GM12878 (cell line): Measurements from ENCODE around the gene ARL5A. TPM values are rescaled to one million over a fixed set of nuclear protein-coding genes. Genes with fewer than 3 reads are reported as not detected.
A peak's percentile ranks its signal among the peaks of the same experiment; 100 is the strongest.

Source experiments
- ATAC-seq: fragments of 200-7000 bp; cut with Tn5 transposase; 3 replicates; pipeline ENCODE4 v1.9.1; 2020; ENCODE audit warnings: mild to moderate bottlenecking, moderate library complexity
- BruUV-seq: library from RNA; stranded (reverse); fragments of 400-500 nt; replicated peaks from 2 replicates; lab custom pipeline; 2021; lab: Mats Ljungman, UMichigan
- CTCF ChIA-PET: fragments of 300-600 bp; sonication (Branson Sonifier 250); formaldehyde crosslinking; extraction: SDS; loops from one replicate; lab custom pipeline; 2021; ENCODE audit warnings: inconsistent platforms; lab: Yijun Ruan, JAX
- POLR2A ChIA-PET: fragments of 350-600 bp; formaldehyde crosslinking; extraction: SDS; loops from one replicate; lab custom pipeline; 2021; ENCODE audit warnings: inconsistent platforms; lab: Charles Lee
- RAD21 ChIA-PET: fragments of 300-600 bp; sonication (Branson Sonifier 250); formaldehyde crosslinking; loops from one replicate; lab custom pipeline; 2023; ENCODE audit warnings: antibody characterized with exemption; ENCODE audit not compliant: unreplicated experiment; lab: Charles Lee
- SMC1A ChIA-PET: fragments of 300-600 bp; sonication (Branson Sonifier 250); formaldehyde crosslinking; loops from one replicate; lab custom pipeline; 2023; ENCODE audit not compliant: unreplicated experiment, uncharacterized antibody; lab: Charles Lee
- DNase-seq: peaks from one replicate; pipeline ENCODE4 v3.0.0-alpha.2; 2011; ENCODE audit warnings: low read depth, low spot score
- FAIRE-seq: peaks from 3 replicates; lab custom pipeline; 2011; peaks lifted over from hg19 to GRCh38; lab: Jason Lieb, UNC
- H2AFZ ChIP-seq: 2 replicates; pipeline ENCODE4 v1.6.0; 2011; ENCODE audit warnings: low read depth, low read length, control low read depth; ENCODE audit not compliant: control insufficient read depth
- H3K27ac ChIP-seq: 2 replicates; pipeline ENCODE4 v1.5.1; 2011; ENCODE audit warnings: control low read depth; ENCODE audit not compliant: control insufficient read depth, insufficient read depth
- H3K27me3 ChIP-seq, 2 experiments: replicated peaks in 1 of 2; 2 replicates each; pipeline versions ENCODE4 v1.6.0 to v1.6.1; 2011; ENCODE audit warnings: low read length in 1 of 2; ENCODE audit not compliant: control insufficient read depth in 2 of 2, insufficient read depth in 2 of 2
- H3K36me3 ChIP-seq, 2 experiments: 2 replicates each; pipeline ENCODE4 v1.5.1; 2011; ENCODE audit warnings: low read length in 1 of 2; ENCODE audit not compliant: control insufficient read depth in 2 of 2, insufficient read depth in 2 of 2
- H3K4me1 ChIP-seq: 2 replicates; pipeline ENCODE4 v1.6.1; 2011; ENCODE audit warnings: mild to moderate bottlenecking, low read length, moderate library complexity, mixed read lengths; ENCODE audit not compliant: control insufficient read depth, insufficient read depth
- H3K4me2 ChIP-seq: 2 replicates; pipeline ENCODE4 v1.6.0; 2011; ENCODE audit warnings: control low read depth; ENCODE audit not compliant: control insufficient read depth, insufficient read depth
- H3K4me3 ChIP-seq: fragments of 200-600 bp; sonication (generic); 2 replicates; pipeline ENCODE4 v1.5.1; 2016
- H3K79me2 ChIP-seq: 2 replicates; pipeline ENCODE4 v1.6.0; 2011; ENCODE audit warnings: low read length; ENCODE audit not compliant: control insufficient read depth, insufficient read depth
- H3K9ac ChIP-seq: 2 replicates; pipeline ENCODE4 v1.8.0; 2011; ENCODE audit warnings: low read length, control low read depth, mixed read lengths; ENCODE audit not compliant: control insufficient read depth, insufficient read depth
- H3K9me3 ChIP-seq: replicated peaks from 3 replicates; pipeline ENCODE4 v1.5.1; 2011; ENCODE audit warnings: mild to moderate bottlenecking, low read length; ENCODE audit not compliant: control insufficient read depth, insufficient read depth
- H4K20me1 ChIP-seq: 2 replicates; pipeline ENCODE4 v1.6.0; 2011; ENCODE audit not compliant: control insufficient read depth, insufficient read depth
- FOXM1 ChIP-seq: IDR thresholded peaks from 2 replicates; pipeline ENCODE4 v1.6.1; 2012; ENCODE audit warnings: low read depth, mild to moderate bottlenecking, inconsistent platforms, low read length, moderate library complexity
- PAX5 ChIP-seq: IDR thresholded peaks from 2 replicates; pipeline ENCODE4 v1.6.1; 2011; ENCODE audit warnings: low read depth, low read length, borderline replicate concordance
- POLR2AphosphoS5 ChIP-seq: IDR thresholded peaks from 2 replicates; pipeline ENCODE4 v1.6.1; 2011; ENCODE audit warnings: mild to moderate bottlenecking, low read length, inconsistent platforms
- RAD51 ChIP-seq: fragments of 450-650 bp; IDR thresholded peaks from 2 replicates; pipeline ENCODE4 v1.6.1; 2016; ENCODE audit warnings: moderate library complexity, mild to moderate bottlenecking, inconsistent platforms
- RBBP5 ChIP-seq: fragments of 200-600 bp; sonication (generic); conservative IDR thresholded peaks from 2 replicates; pipeline ENCODE4 v1.6.1; 2016
- REST ChIP-seq: IDR thresholded peaks from 2 replicates; pipeline ENCODE4 v1.6.1; 2012; ENCODE audit warnings: mild to moderate bottlenecking, low read depth, low read length
- STAT3 ChIP-seq: IDR thresholded peaks from 2 replicates; pipeline ENCODE4 v1.6.1; 2011; ENCODE audit warnings: low read depth, low read length, improper control_type of control experiment
- SUPT20H ChIP-seq: IDR thresholded peaks from 2 replicates; pipeline ENCODE4 v1.6.1; 2011; ENCODE audit warnings: low read depth, mild to moderate bottlenecking, low read length, moderate library complexity, borderline replicate concordance; ENCODE audit not compliant: control insufficient read depth
- USF1 ChIP-seq: IDR thresholded peaks from 2 replicates; pipeline ENCODE4 v1.6.1; 2011; ENCODE audit warnings: borderline replicate concordance, low read depth, mild to moderate bottlenecking, moderate library complexity, mixed read lengths, low read length; ENCODE audit not compliant: insufficient read depth; ENCODE audit errors: extremely low read length
- ZBTB4 ChIP-seq: fragments of 450-650 bp; formaldehyde crosslinking; IDR thresholded peaks from 2 replicates; pipeline ENCODE4 v1.4.0; 2022; ENCODE audit warnings: mild to moderate bottlenecking, moderate library complexity
- WGBS: methylation state at CpG from one replicate; pipeline ENCODE4 v1.1.6; 2016; ENCODE audit warnings: low lambda C conversion rate; ENCODE audit not compliant: insufficient replicate concordance, insufficient coverage; ENCODE audit errors: missing lambda C conversion rate; 5-methylcytosine and 5-hydroxymethylcytosine counted together
- in situ Hi-C: fragments of 300-500 bp; cut with MboI; formaldehyde crosslinking; loops from 9 replicates; pipeline ENCODE4 v1.14.3; 2018; ENCODE audit warnings: mixed read lengths
- intact Hi-C: fragments of 100-400 bp; cut with micrococcal nuclease; formaldehyde crosslinking; loops from one replicate; pipeline ENCODE4 v1.14.2; 2022; ENCODE audit not compliant: unreplicated experiment
- polyA plus RNA-seq, 11 experiments: library from polyadenylated mRNA; depleted of rRNA in 4 of 11; unstranded in 6 of 11; stranded (reverse) in 5 of 11; fragments of >200 nt; fragmentation: Nextera tagmentation in 4 of 11; fragmentation: Illumina TruSeq in 1 of 11; extraction: Ambion mirVana in 4 of 11; extraction: Trizol in 1 of 11; gene quantifications; 1 replicate in 1 of 11; 2 replicates in 10 of 11; pipeline versions ENCODE4 v1.2.1 to v1.2.3, GENCODE V29; 2011 to 2016; ENCODE audit warnings: inconsistent platforms in 2 of 11, missing spikeins in 2 of 11, low read depth in 1 of 11
- total RNA-seq, 4 experiments: library from RNA; depleted of rRNA in 3 of 4; stranded (reverse); fragments of >200 nt in 3 of 4; fragmentation: Illumina TruSeq in 1 of 4; extraction: Trizol in 1 of 4; gene quantifications; 2 replicates each; pipeline versions ENCODE4 v1.2.1 to v1.2.3, GENCODE V29; 2013 to 2021
- TF ChIP-seq, protein P1 (sequence below): IDR thresholded peaks from 2 replicates; pipeline ENCODE4 v1.6.1; 2012; ENCODE audit warnings: low read depth, low read length, improper control_type of control experiment

ARL5A gene
- total and polyA plus RNA-seq, 10 of the 15 experiments (the other 5 are each of a cell fraction or from before 2014, with no cell fraction given): 9.4 to 52.9 (median 32.0) TPM

GRCh38 chr2:151799886-151800292 lies 28.3 kb downstream of the ARL5A start (continued):
- TF ChIP-seq ZBTB4: no peak
- TF ChIP-seq SUPT20H: no peak
- TF ChIP-seq STAT3: no peak
- TF ChIP-seq POLR2AphosphoS5: no peak

DNA sequence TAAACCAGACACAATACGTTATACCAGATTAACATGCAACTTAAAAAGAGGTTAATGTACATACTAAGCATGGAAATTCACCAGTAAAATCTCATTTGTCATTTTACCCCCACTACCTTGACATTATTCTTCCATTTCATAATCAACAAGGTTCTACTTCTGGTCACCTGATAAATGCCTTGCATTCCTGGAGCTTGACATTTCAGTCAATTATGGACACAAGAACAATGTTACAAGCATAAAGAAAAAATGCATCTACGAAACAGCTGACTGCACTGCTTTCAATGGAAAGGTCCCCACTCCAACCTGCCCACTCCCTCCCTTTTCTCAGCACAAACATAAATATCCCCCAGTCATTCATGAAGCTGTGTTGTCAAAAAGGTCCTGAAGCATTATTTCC lies 31.4 kb downstream of the ARL5A start:
- FAIRE-seq: peak; percentile 41
- in situ Hi-C loops: no loop called here
- no TSS peak for BruUV-seq
- ChIA-PET SMC1A (no interaction called here), CTCF (interaction anchor here (1.0 kb wide), 1 partner anchor 10 kb away, joined by 3 read pairs; no protein-coding TSS in a partner anchor), RAD21 (no interaction called here), POLR2A (no interaction called here)
- H4K20me1 ChIP-seq: no peaks in the 10 kb centered on the region
- H3K79me2 ChIP-seq: no peaks in the 10 kb centered on the region
- H3K9me3 ChIP-seq: no peaks in the 10 kb centered on the region; the same call in 2 of the 3 replicates
- no peak overlapping the region for H3K4me2 ChIP-seq
- ATAC-seq: no peak
- H3K36me3 ChIP-seq: no peaks in the 10 kb centered on the region; a peak in 1 of 4 replicates
- 97% methylated on average over 2 of the region's 2 CpGs for WGBS
- no peak for DNase-seq
- no peaks in the 10 kb centered on the region for H3K27me3 ChIP-seq
- intact Hi-C loops: no loop called here
- H3K4me3 ChIP-seq: no peak overlapping the region
- no peak overlapping the region for H2AFZ ChIP-seq
- no peak overlapping the region for H3K9ac ChIP-seq
- no peak overlapping the region for H3K27ac ChIP-seq
- no peaks in the 10 kb centered on the region for H3K4me1 ChIP-seq
- TF ChIP-seq USF1: no peak
- TF ChIP-seq PAX5: no peak
- TF ChIP-seq, protein P1, sequence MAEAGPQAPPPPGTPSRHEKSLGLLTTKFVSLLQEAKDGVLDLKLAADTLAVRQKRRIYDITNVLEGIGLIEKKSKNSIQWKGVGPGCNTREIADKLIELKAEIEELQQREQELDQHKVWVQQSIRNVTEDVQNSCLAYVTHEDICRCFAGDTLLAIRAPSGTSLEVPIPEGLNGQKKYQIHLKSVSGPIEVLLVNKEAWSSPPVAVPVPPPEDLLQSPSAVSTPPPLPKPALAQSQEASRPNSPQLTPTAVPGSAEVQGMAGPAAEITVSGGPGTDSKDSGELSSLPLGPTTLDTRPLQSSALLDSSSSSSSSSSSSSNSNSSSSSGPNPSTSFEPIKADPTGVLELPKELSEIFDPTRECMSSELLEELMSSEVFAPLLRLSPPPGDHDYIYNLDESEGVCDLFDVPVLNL: no peak
- TF ChIP-seq RAD51: no peak
- TF ChIP-seq RBBP5: no peak
- no peak for TF ChIP-seq REST
- TF ChIP-seq FOXM1: no peak
